ENCODE data around the gene FOSL1.

DNA sequence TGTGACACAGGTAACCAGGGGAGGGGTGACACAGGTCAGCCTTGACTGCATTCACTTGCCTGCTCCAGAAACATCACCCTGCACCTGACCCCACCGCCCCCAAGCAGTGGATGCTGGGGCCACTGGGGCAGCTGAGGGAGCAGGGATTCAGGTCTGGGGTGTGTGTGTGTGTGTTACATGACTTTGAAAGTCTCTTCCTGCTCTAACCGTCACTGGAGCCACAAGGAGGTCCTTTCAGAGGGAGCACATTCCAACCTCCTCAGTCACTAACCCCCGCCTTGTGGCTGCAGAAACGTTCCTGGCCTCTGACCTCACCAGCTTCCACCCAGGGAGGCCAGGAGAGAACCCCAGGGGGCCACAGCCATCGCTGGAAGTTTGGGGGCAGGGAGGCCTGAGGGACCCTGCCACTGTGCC is 2.9 kb upstream of the FOSL1 start:
- TF ChIP-seq CTCF (IDR thresholded peaks at IDR 0.05; ENCODE audit: low read depth, low read length) (no peak), POLR2A (IDR thresholded peaks at IDR 0.05; ENCODE audit: extremely low read depth, insufficient read length) (no peak), MYC (IDR thresholded peaks at IDR 0.05; ENCODE audit: low read depth, low read length) (no peak)
